NCI-H82 (cell line): ENCODE measurements around the gene SAP25.

Source experiments
- DNase-seq: peaks from one replicate; lab custom pipeline; 2025; lab: John Stamatoyannopoulos, UW

SAP25 gene

DNA sequence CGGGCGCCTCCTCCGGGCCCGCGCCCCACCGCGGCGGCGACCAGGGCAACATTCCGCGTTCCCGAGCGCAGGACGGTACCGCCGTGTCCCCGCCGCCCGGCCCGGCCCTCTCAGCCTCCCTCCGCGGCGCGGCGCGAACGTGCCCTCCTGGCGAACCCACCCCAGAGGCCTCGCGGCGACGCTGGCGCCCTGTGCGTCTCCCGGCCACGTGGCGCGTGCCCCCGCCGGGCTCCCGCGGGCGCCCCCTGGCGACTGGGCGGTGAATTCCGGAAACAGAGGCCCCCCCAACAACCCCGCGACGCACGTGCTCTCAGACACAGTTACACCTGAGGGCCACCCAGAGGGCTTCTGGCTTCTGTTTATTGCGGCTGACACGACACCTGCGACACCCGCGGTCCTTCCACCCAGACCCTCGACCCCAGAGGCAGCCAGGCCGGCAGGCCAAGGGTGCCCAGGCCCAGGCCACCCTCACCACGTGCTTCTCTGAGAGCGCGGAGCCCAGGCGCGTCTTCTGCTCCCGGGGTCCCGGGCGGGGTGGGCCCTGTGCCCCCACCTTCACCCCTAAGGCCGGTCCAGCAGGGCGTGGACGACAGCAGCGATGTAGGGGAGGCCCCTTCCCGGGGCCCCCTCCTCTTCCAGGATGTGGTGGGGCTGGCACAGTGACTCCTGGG lies at the start of gene SAP25:
SAP25 (minus strand) TSS at position 210 of the 671 bp plus-strand sequence; CDS start at position 52, 158 bp downstream.
- no peak for DNase-seq

DNA sequence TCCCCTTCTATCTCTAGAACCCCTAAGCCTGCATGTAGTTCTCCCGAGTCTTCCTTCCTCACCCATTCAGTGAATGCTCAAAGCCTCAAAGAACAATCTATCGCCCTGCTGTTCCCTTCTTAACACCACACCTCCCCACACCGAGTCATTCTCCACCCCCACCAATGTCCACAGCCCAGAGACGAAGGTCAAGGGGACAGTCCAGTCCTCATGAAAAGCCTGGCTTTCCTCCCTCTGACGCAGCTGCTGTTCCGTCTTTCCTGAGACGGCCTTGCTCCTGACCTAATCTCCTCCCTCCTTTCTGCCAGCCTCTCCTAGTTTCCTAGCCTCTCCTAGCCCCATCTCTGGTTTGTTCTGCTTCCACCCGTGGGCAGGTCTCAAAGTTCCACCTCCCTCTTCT lies 47.9 kb upstream of the SAP25 start:
- DNase-seq, result no peak

- no peak for DNase-seq
Measured at GRCh38 chr7:100620804-100621203, 47.1 kb upstream of the SAP25 start.

GRCh38 chr7:100620239-100620638 lies 46.5 kb upstream of the SAP25 start:
- no peak for DNase-seq

DNA sequence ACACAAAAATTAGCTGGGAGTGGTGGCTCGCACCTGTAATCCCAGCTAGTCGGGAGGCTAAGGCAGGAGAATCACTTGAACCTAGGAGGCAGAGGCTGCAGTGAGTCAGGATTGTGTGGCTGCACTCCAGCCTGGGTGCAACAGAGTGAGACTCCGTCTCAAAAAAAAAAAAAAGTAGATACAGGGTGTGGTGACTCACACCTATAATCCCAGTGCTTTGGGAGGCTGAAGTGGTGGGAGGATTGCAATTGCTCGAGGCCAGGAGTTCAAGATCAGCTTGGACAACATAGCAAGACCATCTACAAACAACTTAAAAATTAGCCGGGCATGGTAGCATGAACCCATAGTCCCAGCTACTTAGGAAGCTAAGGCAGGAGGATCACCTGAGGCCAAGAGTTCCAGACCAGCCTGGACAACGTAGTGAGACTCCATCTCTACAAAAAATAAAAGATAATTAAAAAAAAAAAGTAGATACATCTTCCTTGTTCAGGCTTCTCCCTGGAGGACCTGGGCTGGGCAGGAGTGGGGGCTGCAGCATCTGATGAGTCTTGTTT lies 40.7 kb upstream of the SAP25 start:
- DNase-seq, result no peak

- no peak for DNase-seq
Measured at GRCh38 chr7:100613412-100614175, 39.9 kb upstream of the SAP25 start.

GRCh38 chr7:100612730-100613390 lies 39.2 kb upstream of the SAP25 start:
- peak; percentile 44 for DNase-seq

- peak; percentile 99 for DNase-seq
Measured at GRCh38 chr7:100611983-100612729, 38.5 kb upstream of the SAP25 start, which contains the start of gene MOSPD3. Gene MOSPD3 (plus strand): TSS chr7:100612540. CDS start chr7:100612792, 252 bp downstream.

DNA sequence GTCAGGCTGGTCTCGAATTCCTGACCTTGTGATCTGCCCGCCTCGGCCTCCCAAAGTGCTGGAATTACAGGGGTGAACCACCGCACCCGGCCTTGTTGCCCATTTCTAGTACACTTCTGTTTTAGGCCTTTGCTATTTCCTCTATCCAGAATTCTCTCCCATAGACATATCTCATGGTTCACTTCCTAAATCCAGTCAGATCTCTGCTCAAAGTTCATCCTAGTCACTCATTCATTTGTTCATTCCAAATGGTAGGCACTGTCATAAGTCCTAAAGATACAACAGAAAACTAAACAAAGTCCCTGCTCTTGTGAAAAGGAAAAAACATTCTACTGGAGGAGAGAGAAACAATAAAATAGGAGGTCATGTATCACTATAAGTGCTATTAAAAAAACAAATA lies 36.3 kb upstream of the SAP25 start:
- DNase-seq, result no peak

GRCh38 chr7:100607111-100607510 lies 33.4 kb upstream of the SAP25 start:
- DNase-seq, result no peak

DNA sequence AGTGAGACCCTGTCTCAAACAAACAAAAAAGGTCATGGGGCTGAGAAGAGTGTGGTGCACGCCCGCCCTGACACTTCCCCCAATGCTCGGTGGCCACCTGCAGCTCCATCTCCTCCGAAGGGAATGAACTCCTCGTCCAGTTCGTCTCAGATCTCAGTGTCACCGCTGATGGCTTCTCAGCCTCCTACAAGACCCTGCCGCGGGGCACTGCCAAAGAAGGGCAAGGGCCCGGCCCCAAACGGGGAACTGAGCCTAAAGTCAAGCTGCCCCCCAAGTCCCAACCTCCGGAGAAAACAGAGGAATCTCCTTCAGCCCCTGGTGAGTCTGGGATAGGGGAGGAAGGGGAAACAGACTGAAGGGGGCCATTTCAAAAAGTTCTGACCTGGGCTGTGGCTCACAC lies 32.6 kb upstream of the SAP25 start:
- no peak for DNase-seq

DNA sequence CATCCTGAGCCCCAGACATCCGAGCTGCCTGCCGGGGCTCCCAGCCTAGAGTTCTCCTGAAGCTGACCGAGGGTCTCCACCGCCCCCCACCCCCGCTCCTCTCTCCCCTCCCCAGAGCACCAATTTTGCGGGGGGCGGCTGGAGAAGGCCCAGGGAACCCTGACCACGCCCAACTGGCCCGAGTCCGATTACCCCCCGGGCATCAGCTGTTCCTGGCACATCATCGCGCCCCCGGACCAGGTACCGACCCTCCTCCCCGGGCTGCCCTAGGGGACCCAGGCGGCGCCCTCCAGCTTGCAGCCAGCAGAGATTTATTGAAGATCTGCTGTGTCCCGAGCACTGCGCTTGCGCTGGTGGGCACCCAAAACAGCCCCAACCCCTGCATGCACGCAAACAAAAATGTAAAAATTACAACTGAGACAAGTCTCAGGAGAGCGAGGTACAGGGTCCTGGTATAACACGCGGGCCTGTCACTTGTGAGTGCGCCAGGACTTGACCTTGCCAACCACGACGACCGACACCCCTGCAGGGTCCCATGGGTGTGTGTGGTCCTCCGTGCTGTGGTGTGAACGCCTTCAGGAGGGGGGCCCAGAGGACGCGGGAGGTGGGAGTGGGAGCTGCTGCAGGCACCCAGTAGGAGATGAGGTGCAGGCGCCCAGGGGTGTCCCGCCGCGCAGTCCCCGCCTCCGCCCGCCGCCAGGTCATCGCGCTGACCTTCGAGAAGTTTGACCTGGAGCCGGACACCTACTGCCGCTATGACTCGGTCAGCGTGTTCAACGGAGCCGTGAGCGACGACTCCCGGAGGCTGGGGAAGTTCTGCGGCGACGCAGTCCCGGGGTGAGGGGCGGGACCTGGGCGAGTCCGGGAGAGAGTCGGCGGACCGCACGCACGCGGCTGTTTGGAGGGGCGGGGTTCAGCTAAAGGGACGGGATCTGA lies 31.5 kb upstream of the SAP25 start:
- no peak for DNase-seq

- DNase-seq, result peak; percentile 82
Measured at GRCh38 chr7:100604028-100604975, 30.6 kb upstream of the SAP25 start.

GRCh38 chr7:100603726-100604027 lies 30.0 kb upstream of the SAP25 start:
- peak; percentile 21 for DNase-seq

GRCh38 chr7:100602889-100603725 lies 29.4 kb upstream of the SAP25 start:
- no peak for DNase-seq

DNA sequence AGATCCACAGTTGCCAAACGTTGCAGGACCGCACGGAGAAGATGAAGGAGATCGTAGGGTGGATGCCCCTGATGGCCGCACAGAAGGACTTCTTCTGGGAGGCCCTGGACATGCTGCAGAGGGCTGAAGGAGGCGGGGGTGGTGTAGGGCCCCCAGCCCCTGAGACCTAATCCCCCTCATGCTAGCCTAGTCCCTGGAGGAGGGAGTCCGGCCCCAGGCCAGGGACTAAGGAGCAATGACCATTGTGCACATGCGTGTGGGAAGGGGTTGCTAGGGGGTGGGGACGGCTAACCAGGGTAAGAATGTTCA lies 27.0 kb upstream of the SAP25 start:
- DNase-seq, result no peak

GRCh38 chr7:100599911-100600729 lies 26.4 kb upstream of the SAP25 start:
- DNase-seq, result no peak

DNA sequence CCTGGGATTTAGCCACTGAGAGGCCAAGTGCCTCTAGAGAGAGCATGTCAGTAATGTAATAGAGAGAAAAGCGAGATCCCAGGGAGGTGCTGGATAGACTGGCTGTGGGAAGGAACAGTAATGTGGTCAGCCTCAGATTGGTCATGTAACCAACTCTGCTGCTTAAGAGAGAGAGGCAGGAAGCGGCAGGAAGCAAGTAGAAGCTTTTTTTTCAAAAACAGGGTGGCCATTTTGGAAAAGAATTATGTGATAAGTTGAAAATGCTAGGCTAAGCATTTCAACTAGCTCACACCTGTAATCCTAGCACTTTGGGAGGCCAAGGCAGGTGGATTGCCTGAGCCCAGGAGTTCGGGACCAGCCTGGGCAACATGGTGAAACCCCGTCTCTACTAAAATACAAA lies 24.7 kb upstream of the SAP25 start:
- no peak for DNase-seq
